Gastrocnemius medialis (tissue), 4 donors: ENCODE data around the gene CYP2F1.

Experiments used
- CTCF ChIP-seq, 5 experiments: fragments of 450-650 bp in 3 of 5; fragments of 200-600 bp in 2 of 5; sonication (generic) in 2 of 5; IDR thresholded peaks in 4 of 5; conservative IDR thresholded peaks in 1 of 5; 1 replicate in 4 of 5; 2 replicates in 1 of 5; pipeline ENCODE4 v1.5.1; 2016 to 2019; ENCODE audit warnings: antibody characterized with exemption in 5 of 5, mild to moderate bottlenecking in 3 of 5, moderate library complexity in 3 of 5
- POLR2A ChIP-seq, 2 donors: fragments of 450-650 bp; IDR thresholded peaks; one replicate each; pipeline ENCODE4 v1.6.1; 2017; ENCODE audit warnings: antibody characterized with exemption in 2 of 2, mild to moderate bottlenecking in 2 of 2, moderate library complexity in 2 of 2

DNA sequence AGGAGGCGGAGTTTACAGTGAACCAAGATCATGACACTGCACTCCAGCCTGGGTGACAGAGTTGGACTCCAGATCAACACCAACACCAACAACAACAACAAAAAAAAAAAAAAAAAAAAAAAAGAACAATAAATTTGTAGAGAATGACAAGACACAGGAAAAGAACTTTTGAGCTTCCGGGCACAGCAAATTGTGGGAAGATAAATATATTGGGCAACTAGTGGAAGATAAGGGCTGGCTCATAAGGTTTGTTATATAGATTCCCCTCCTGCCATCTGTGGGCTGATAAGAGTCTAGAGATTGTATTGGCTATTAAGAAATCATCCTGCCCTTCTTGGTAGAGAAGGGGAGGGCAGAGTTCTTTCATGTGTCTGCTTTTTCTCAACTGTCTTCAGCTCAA lies 45.6 kb downstream of the CYP2F1 start:
- TF ChIP-seq CTCF (IDR thresholded peaks at IDR 0.05 in 4 of 5, conservative IDR thresholded peaks at IDR 0.05 in 1 of 5) (no peak), POLR2A (IDR thresholded peaks at IDR 0.05) (no peak)
